ENCODE measurements around the gene CA10.

DNA sequence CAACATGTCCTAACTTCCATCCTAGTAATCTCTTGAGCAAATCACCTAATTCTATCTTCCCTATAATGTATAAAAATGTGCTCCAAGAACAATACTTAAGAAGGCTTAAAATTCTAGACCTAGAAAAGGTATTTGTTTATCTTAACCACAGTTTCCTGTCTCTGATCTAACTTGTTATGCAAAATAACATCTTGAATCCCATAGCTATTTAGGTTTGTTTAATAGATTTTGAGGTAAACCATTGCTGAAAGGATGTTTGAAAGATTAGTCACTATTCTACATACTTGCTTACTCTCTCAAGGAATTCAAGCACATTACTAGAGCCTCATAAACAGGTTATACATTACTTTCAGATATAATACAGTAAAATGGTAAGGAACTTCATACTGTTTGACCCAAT is 13.0 kb downstream of the CA10 start:
- TF ChIP-seq NFE2L2 (IDR thresholded peaks at IDR 0.05; ENCODE audit: low read depth, low read length) (no peak), RFX5 (IDR thresholded peaks at IDR 0.05; ENCODE audit: low read depth, low read length) (no peak), MXI1 (IDR thresholded peaks at IDR 0.05; ENCODE audit: borderline replicate concordance, low read depth, low read length) (no peak), POLR2A (IDR thresholded peaks at IDR 0.05; ENCODE audit: low read depth, low read length) (no peak), RAD21 (IDR thresholded peaks at IDR 0.05; ENCODE audit: low read length) (no peak), BHLHE40 (IDR thresholded peaks at IDR 0.05; ENCODE audit: low read depth, low read length) (no peak), RCOR1 (IDR thresholded peaks at IDR 0.05; ENCODE audit: insufficient replicate concordance, low read length) (no peak), USF2 (IDR thresholded peaks at IDR 0.05; ENCODE audit: low read depth, low read length) (no peak), MAZ (IDR thresholded peaks at IDR 0.05; ENCODE audit: borderline replicate concordance, low read depth, low read length) (no peak), CEBPB (IDR thresholded peaks at IDR 0.05; ENCODE audit: low read depth, low read length) (no peak)
- TF ChIP-seq, protein P1, sequence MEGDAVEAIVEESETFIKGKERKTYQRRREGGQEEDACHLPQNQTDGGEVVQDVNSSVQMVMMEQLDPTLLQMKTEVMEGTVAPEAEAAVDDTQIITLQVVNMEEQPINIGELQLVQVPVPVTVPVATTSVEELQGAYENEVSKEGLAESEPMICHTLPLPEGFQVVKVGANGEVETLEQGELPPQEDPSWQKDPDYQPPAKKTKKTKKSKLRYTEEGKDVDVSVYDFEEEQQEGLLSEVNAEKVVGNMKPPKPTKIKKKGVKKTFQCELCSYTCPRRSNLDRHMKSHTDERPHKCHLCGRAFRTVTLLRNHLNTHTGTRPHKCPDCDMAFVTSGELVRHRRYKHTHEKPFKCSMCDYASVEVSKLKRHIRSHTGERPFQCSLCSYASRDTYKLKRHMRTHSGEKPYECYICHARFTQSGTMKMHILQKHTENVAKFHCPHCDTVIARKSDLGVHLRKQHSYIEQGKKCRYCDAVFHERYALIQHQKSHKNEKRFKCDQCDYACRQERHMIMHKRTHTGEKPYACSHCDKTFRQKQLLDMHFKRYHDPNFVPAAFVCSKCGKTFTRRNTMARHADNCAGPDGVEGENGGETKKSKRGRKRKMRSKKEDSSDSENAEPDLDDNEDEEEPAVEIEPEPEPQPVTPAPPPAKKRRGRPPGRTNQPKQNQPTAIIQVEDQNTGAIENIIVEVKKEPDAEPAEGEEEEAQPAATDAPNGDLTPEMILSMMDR (conservative IDR thresholded peaks at IDR 0.05; ENCODE audit: low read depth, low read length): no peak
